Keratinocyte (primary cell): ENCODE measurements around the gene DTNB. TPM values are rescaled to one million over a fixed set of nuclear protein-coding genes. Genes with fewer than 3 reads are reported as not detected.

Source experiments
- DNase-seq: peaks from one replicate; pipeline ENCODE4 v3.0.0-alpha.2; 2011; ENCODE audit warnings: low read depth, missing footprints, low spot score
- FAIRE-seq: peaks from 2 replicates; lab custom pipeline; 2011; peaks lifted over from hg19 to GRCh38; lab: Jason Lieb, UNC
- H2AFZ ChIP-seq: 2 replicates; pipeline ENCODE4 v1.6.0; 2012; ENCODE audit warnings: low read length, control low read depth, inconsistent platforms; ENCODE audit not compliant: control insufficient read depth
- H3K27ac ChIP-seq: 2 replicates; pipeline ENCODE4 v1.5.1; 2011; ENCODE audit warnings: low read length; ENCODE audit not compliant: control insufficient read depth, insufficient read depth
- H3K27me3 ChIP-seq: 3 replicates; pipeline ENCODE4 v1.6.0; 2011; ENCODE audit warnings: low read length; ENCODE audit not compliant: control insufficient read depth, insufficient read depth; ENCODE audit errors: extremely low read depth
- H3K36me3 ChIP-seq, 2 experiments: 2 replicates in 1 of 2; 3 replicates in 1 of 2; pipeline ENCODE4 v1.5.1; 2011; ENCODE audit warnings: low read length in 2 of 2, mild to moderate bottlenecking in 1 of 2; ENCODE audit not compliant: control insufficient read depth in 2 of 2, insufficient read depth in 2 of 2; ENCODE audit errors: extremely low read depth in 1 of 2
- H3K4me1 ChIP-seq: 3 replicates; pipeline ENCODE4 v1.5.1; 2011; ENCODE audit warnings: low read length; ENCODE audit not compliant: control insufficient read depth, insufficient read depth; ENCODE audit errors: extremely low read depth
- H3K4me2 ChIP-seq: 3 replicates; pipeline ENCODE4 v1.6.0; 2011; ENCODE audit warnings: low read depth, low read length; ENCODE audit not compliant: control insufficient read depth, insufficient read depth; ENCODE audit errors: extremely low read depth
- H3K4me3 ChIP-seq, 3 experiments: fragments of 200-600 bp in 1 of 3; sonication (generic) in 1 of 3; 2 replicates in 2 of 3; 3 replicates in 1 of 3; pipeline ENCODE4 v1.5.1; 2011 to 2016; ENCODE audit warnings: low read length in 3 of 3, mild to moderate bottlenecking in 3 of 3, control low read depth in 2 of 3, inconsistent platforms in 1 of 3, low read depth in 1 of 3, mixed read lengths in 1 of 3, mixed run types in 1 of 3, moderate library complexity in 1 of 3; ENCODE audit not compliant: control insufficient read depth in 2 of 3, insufficient read depth in 2 of 3; ENCODE audit errors: extremely low read depth in 1 of 3
- H3K79me2 ChIP-seq: 2 replicates; pipeline ENCODE4 v1.6.0; 2012; ENCODE audit warnings: low read length; ENCODE audit not compliant: control insufficient read depth, insufficient read depth
- H3K9ac ChIP-seq: 3 replicates; pipeline ENCODE4 v1.6.0; 2011; ENCODE audit warnings: low read length; ENCODE audit not compliant: control insufficient read depth, insufficient read depth; ENCODE audit errors: extremely low read depth
- H3K9me1 ChIP-seq: 3 replicates; pipeline ENCODE4 v1.6.0; 2011; ENCODE audit warnings: low read length; ENCODE audit not compliant: control insufficient read depth, insufficient read depth; ENCODE audit errors: extremely low read depth
- H3K9me3 ChIP-seq: 2 replicates; pipeline ENCODE4 v1.5.1; 2012; ENCODE audit warnings: low read depth, low read length; ENCODE audit not compliant: control insufficient read depth
- H4K20me1 ChIP-seq: 3 replicates; pipeline ENCODE4 v1.6.0; 2011; ENCODE audit warnings: low read length; ENCODE audit not compliant: control insufficient read depth, insufficient read depth; ENCODE audit errors: extremely low read depth
- EZH2 ChIP-seq: IDR thresholded peaks from one replicate; pipeline ENCODE4 v1.6.1; 2012; ENCODE audit warnings: inconsistent platforms, mild to moderate bottlenecking, low read length, moderate library complexity
- dilution Hi-C: fragments of 300-500 bp; cut with MboI; formaldehyde crosslinking; loops from one replicate; pipeline ENCODE4 v1.7.0; 2020; ENCODE audit warnings: low sequenced_read_pairs; ENCODE audit not compliant: extremely low pct_ligation_motif_present
- polyA plus RNA-seq, 5 experiments: library from polyadenylated mRNA; depleted of rRNA in 3 of 5; stranded (reverse) in 3 of 5; stranded (forward) in 1 of 5; unstranded in 1 of 5; fragments of >200 nt; gene quantifications; 1 replicate in 1 of 5; 2 replicates in 3 of 5; 3 replicates in 1 of 5; pipeline versions ENCODE4 v1.2.1 to v1.2.3, GENCODE V29; 2011 to 2012; ENCODE audit warnings: missing spikeins in 2 of 5, low read depth in 1 of 5, low replicate concordance in 1 of 5
- TF ChIP-seq, protein P1 (sequence below), 3 experiments: IDR thresholded peaks in 1 of 3; conservative IDR thresholded peaks in 1 of 3; optimal IDR thresholded peaks in 1 of 3; 2 replicates in 2 of 3; 3 replicates in 1 of 3; pipeline versions ENCODE3 to v1.5.1; 2011; ENCODE audit warnings: low read length in 3 of 3, mild to moderate bottlenecking in 3 of 3, moderate library complexity in 2 of 3, control low read depth in 1 of 3, inconsistent platforms in 1 of 3; ENCODE audit not compliant: insufficient read depth in 2 of 3; ENCODE audit errors: extremely low read depth in 1 of 3

Gene DTNB
- polyA plus RNA-seq, 1 donor (not counting 4 experiments of a cell fraction or from before 2014, with no cell fraction given), result 31.5 TPM

DNA sequence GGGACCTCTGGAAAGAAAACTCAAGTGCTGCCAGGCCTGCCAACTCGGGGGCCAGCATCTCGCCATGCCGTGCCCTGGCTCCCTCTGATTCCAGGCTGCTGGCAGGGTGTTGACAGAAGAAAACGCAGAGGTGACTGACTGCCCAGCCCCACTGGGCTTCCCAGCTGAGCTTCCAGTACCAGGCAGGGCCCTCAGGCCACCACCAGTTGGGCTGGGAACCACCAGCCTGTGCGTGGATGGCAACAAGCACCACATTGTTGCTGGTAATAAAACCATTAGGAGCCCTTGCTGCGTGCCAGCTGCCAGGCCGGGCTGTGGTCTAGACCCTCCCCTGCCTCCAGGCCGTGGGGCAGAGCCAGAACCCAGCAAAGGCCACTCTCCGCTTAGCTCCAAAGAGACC lies 340.8 kb downstream of the DTNB start:
- no peaks in the 10 kb centered on the region for H3K9me1 ChIP-seq
- H3K4me1 ChIP-seq, result no peaks in the 10 kb centered on the region
- H3K9me3 ChIP-seq, result no peaks in the 10 kb centered on the region
- no peak overlapping the region for H3K9ac ChIP-seq
- no peaks in the 10 kb centered on the region for H3K36me3 ChIP-seq
- TF ChIP-seq, protein P1, sequence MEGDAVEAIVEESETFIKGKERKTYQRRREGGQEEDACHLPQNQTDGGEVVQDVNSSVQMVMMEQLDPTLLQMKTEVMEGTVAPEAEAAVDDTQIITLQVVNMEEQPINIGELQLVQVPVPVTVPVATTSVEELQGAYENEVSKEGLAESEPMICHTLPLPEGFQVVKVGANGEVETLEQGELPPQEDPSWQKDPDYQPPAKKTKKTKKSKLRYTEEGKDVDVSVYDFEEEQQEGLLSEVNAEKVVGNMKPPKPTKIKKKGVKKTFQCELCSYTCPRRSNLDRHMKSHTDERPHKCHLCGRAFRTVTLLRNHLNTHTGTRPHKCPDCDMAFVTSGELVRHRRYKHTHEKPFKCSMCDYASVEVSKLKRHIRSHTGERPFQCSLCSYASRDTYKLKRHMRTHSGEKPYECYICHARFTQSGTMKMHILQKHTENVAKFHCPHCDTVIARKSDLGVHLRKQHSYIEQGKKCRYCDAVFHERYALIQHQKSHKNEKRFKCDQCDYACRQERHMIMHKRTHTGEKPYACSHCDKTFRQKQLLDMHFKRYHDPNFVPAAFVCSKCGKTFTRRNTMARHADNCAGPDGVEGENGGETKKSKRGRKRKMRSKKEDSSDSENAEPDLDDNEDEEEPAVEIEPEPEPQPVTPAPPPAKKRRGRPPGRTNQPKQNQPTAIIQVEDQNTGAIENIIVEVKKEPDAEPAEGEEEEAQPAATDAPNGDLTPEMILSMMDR (optimal IDR thresholded peaks at IDR 0.05 in 1 of 3, IDR thresholded peaks at IDR 0.05 in 1 of 3, conservative IDR thresholded peaks at IDR 0.05 in 1 of 3; ENCODE audit: extremely low read depth in 1 of 3, insufficient read depth in 2 of 3, low read length in 3 of 3), result no peak
- TF ChIP-seq EZH2, result no peak
- H3K4me2 ChIP-seq, result no peak overlapping the region
- no peak for FAIRE-seq
- H3K4me3 ChIP-seq, result no peak overlapping the region
- no peak for DNase-seq
- H2AFZ ChIP-seq, result no peak overlapping the region
- peaks cover 2% of the 10 kb centered on the region for H3K79me2 ChIP-seq
- dilution Hi-C loops, result no loop called here
- no peak overlapping the region for H3K27ac ChIP-seq
- H4K20me1 ChIP-seq, result peaks cover 8% of the 10 kb centered on the region
- no peaks in the 10 kb centered on the region for H3K27me3 ChIP-seq

DNA sequence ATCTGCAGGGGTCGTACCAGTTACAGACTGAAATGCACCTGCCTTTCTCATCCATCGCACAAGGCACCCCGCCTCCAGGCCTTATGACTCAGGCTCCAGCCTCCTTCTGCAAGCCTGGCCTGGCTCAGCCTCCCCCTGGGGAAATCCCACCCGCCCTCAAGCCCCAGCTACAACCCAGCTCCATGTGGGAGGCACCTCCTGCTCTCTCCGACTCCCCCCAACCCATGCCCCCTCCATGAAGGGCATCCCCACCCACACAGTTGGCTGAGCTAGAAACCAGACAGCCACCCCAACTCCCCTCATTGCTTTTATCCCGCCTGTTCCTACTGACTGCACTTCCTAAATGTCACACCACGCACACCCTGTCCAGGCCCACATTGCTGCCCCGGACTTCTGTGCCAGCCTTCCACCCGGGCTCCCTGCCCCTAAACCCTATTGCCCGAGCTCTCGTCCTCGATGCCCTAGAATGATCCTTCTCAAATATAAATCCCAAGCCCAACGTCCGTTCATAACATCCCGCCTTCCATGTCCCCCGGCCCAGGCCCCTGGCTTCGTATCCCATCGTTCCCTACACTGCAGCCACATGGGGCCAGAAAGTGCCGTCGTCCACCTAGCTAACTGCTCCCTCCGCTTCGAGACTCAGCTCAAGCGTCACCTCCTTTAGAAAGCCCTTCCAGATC lies 341.6 kb downstream of the DTNB start:
- dilution Hi-C loops, result no loop called here
- no peak overlapping the region for H3K4me2 ChIP-seq
- H3K79me2 ChIP-seq, result peaks cover 2% of the 10 kb centered on the region
- TF ChIP-seq, protein P1 (optimal IDR thresholded peaks at IDR 0.05 in 1 of 3, IDR thresholded peaks at IDR 0.05 in 1 of 3, conservative IDR thresholded peaks at IDR 0.05 in 1 of 3; ENCODE audit: extremely low read depth in 1 of 3, insufficient read depth in 2 of 3, low read length in 3 of 3), result no peak
- no peak for TF ChIP-seq EZH2
- no peak for DNase-seq
- peaks cover 0 to 2% of the 10 kb centered on the region in 2 experiments for H3K36me3 ChIP-seq
- no peak for FAIRE-seq
- H4K20me1 ChIP-seq, result peaks cover 6% of the 10 kb centered on the region
- H3K9me1 ChIP-seq, result no peaks in the 10 kb centered on the region
- no peak overlapping the region for H2AFZ ChIP-seq
- no peaks in the 10 kb centered on the region for H3K4me1 ChIP-seq
- no peak overlapping the region for H3K9ac ChIP-seq
- no peak overlapping the region for H3K4me3 ChIP-seq
- peaks cover 1% of the 10 kb centered on the region for H3K9me3 ChIP-seq
- no peaks in the 10 kb centered on the region for H3K27me3 ChIP-seq
- no peak overlapping the region for H3K27ac ChIP-seq
